Fibroblast of skin of abdomen (primary cell): ENCODE data around the gene KCNQ1OT1.
"Not testable (repeated sequence)": the region's sequence is repeated elsewhere in the genome, so short reads cannot be mapped to it uniquely, and the experiment has no call there.

ENCODE experiments used
- DNase-seq: peaks from one replicate; pipeline ENCODE4 v3.0.0-alpha.2; 2013

KCNQ1OT1 gene

DNA sequence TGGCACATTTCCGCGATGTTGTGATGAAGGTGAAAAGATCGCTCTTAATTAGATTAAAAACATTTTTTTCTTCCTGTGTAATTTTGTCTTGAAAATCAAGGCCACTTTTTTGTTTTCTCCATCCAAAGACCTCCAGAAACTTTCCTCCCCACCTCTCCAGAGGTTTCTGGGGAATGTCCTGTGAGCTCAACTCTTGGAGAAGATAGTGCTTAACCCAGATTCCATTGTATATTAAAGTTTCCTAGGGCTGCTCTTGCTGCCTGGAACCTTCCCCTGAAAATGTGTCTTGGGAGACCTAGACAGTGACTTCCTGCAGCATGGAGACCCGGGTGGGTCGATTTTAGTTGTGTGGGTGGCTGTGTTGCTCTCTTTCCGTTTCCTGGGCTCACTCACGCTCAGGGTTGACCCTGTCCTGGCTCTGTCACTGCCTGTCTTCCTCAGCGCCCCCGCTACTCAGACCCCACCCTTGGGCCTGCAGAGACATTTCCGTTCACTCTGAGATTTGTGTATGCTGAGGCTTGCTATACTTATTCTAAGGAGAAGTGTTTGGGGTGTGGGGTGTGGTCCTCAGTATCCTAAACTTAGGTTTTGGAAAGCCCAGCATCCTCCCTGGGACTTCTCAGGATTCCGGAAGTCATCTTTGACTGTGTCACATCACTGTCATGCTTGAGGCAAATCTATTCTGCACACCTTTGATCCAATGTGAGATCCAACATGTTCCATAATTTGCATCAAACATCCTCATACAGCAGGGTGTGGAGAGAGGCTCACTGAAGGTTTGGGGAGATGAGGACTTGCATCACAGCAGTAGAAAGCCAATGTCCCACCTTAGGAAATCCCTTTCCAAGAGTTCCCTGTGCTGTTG, 47.2 kb downstream of the KCNQ1OT1 start:
- no peak for DNase-seq

DNA sequence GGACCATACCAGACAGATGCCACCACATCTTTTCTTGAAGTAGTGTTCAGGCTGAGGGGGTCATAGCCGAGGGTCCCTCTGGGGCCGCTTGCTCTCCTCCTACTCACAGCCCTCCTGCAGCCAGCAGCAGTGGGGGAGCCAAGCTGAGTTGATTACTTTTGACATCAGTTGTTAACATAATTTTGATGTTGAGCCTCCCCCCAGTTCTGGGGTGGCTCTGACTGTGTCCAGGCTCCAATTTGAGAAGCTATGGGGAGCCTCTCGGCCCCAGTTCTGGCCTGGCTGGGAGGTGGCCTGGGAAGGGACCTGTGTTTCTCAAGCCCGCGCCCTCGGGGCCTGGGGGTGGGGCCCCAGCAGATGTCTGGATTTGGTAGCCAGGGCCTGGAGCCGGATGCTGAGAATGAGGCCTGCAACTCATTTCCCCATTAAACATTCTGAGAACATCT, 47.9 kb downstream of the KCNQ1OT1 start:
- DNase-seq = no peak

GRCh38 chr11:2651054-2651617, 48.7 kb downstream of the KCNQ1OT1 start:
- no peak for DNase-seq

DNA sequence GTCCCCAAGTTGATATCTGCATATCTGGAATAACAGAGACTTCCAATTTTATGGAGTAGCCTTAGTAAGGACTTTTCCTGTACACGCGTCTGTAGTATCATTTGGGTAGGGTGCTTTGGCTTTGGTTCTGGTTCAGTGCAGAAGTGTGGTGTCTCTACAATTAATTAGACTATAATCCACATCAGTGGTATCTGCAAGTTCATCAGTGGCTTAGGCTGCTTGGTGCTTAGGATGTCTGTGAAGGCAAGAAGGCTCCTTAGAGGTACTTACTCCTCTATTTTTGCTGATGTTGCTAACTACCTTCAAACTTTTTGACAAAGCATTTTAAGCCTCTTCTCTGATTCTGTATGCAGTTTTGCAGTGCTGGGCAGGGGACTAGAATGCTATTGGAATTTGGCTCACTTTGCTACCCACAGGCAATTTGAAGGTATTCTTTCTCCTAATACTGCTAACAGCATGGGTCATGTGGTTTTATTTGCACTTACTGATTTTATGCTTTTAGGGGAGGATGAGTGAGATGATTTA, 49.4 kb downstream of the KCNQ1OT1 start:
- no peak for DNase-seq

DNA sequence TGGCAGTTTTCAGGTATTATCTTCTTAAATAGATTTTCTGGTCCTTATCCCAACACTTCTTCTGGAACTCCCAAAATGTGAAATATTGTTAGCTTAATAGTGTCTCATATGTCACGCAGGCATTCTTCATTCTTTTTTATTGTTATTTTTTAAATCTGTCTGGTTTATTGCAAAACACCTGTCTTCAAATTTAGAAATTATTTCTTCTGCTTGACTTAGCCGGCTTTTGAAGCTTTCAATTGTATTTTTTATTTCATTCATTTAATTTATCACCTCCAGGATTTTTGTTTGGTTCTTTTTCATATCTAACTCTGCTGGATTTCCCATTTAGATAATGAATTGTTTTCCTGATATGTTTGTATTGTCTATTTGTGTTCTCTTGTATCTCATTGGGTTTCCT, 49.9 kb downstream of the KCNQ1OT1 start:
- DNase-seq = no peak

DNA sequence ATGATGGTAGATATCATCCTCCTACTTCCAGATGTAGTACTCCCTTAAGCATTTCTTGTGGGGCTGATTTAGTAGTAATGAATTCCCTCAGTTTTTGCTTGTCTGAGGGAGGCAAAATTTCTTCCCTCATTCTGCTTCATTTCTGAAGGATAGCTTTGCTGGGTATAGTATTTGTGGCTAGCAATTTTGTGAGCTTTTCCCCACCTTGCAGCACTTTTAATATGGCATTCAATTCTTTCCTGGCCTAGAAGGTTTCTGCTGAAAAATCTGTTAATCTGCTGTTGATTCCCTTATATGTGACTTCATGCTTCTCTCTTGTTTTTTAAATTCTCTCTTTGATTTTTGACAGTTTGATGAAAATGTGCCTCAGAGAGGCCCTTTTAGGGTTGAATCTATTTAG, 50.4 kb downstream of the KCNQ1OT1 start:
- no peak for DNase-seq

DNA sequence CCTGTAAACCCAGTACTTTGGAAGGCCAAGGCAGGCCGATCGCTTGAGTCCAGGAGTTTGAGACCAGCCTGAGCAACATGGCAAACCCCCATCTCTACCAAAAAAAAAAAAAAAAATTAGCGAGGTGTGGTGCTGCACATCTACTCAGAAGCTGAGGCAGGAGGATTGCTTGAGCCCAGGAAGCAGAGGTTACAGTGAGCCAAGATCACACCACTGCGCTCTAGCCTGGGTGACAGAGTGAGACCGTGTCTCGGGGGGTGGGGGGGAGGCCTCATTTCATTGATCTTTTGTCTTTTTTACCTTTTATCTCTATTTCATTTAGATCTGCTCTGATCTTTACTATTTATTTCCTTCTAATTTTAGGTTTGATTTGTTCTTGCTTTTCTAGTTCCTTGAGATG, 51.8 kb downstream of the KCNQ1OT1 start:
- no peak for DNase-seq

DNA sequence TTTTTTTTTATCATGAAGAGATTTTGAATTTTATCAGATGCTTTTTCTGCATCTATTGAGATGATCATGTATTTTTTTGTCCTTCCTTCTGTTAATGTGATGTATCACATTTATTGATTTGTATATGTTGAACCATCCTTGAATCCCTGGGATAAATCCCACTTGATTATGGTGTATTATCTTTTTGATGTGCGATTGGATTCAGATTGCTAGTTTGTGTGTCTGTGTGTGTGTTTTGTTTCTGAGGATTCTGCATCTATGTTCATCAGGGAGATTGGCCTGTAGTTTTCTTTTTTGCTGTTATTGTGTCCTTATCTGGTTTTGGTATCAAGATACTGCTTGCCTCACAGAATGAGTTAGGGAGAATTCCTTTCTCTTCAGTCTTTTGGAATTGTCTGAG, 52.6 kb downstream of the KCNQ1OT1 start:
- no peak for DNase-seq

DNA sequence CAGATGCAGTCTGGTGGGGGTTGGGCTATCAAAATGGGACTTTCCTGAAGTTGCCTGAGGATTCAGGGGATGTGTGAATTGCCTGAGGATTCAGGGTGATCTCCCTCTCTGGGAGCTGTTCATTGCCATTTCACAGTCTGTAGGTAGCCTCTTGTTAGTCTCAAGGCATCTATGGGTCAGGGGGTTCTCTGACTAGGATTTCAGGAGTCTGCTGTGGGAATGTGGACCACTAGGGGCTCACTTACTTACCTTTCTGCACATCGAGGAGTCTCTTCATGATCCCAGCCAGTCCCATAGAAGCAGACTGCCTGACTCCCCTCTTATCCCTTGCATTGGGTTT, 54.0 kb downstream of the KCNQ1OT1 start:
- no peak for DNase-seq

DNA sequence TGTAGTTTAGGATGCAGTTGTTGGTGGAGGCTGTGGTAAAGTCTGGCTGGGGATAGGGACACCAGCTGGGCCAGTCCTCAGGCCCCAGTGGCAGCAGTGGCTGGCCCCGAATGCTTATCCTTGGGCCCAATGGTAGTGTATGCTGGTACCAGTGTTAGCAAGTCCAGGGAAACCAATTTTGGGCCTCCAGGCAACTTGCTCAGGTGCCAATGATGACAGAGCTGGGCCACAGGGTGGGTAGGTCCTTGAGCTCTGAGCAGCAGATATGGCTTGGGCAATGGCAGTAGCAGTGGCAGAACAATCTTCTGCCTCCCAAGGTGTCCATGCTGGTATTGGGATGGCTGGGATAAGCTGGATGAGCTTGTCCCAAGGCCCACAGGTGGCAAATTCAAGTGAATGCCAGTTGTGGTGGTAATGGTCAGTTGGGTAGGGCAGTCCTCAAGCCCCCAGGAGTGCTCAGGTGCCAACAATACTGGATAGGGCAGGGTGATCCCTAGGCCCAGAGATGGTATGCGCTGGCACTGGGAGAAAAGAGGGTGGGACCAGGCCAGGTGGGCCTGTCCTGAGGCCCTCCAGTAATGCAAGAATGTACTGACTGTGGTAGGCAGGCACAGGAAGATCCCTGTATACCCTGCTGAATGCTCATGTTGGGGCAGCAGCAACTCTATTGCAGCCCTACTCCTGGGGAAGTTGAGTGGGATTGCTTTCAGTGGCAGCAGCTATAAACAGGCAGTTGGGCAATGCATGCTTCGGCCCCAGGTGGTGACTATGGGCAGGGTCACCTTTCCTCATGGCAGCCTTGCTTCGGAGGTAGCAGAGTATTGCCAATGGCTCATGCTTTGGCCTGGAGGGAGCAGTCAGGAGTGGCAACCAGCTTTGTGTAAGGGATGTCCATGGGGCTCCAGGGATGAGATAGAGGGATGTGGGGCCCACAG, 54.7 kb downstream of the KCNQ1OT1 start:
- no peak for DNase-seq

GRCh38 chr11:2643746-2644145, 56.0 kb downstream of the KCNQ1OT1 start:
- DNase-seq = no peak

DNA sequence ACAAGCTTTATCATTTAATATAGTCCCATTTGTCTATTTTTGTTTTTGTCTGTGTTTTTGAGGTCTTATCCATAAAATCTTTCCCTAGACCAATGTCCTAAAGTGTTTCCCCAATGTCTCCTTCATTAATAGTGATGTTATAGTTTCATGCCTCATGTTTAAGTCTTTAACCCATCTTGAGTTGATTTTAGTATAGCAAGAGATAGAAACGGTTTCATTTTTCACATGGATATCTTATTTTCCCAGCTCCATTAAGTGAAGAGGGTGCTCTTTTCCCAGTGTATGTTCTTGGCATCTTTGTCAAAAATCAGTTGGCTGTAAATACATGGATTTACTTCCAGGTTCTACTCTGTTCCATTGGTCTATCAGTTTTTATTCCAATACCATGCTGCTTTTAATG, 58.2 kb downstream of the KCNQ1OT1 start:
- no peak for DNase-seq

DNA sequence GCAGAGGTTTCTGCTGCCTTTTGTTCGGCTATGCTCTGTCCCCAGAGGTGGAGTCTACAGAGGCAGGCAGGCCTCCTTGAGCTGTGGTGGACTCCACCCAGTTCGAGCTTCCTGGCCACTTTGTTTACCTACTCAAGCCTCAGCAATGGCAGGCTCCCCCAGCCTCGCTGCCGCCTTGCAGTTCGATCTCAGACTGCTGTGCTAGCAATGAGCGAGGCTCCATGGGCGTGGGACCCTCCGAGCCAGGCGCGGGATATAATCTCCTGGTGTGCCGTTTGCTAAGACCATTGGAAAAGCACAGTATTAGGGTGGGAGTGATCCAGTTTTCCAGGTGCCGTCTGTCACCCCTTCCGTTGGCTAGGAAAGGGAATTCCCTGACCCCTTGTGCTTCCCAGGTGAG, 60.0 kb downstream of the KCNQ1OT1 start:
- not testable (repeated sequence) for DNase-seq

- no peak for DNase-seq
These were observed 68.6 kb downstream of the KCNQ1OT1 start for GRCh38 chr11:2631161-2631560.

DNA sequence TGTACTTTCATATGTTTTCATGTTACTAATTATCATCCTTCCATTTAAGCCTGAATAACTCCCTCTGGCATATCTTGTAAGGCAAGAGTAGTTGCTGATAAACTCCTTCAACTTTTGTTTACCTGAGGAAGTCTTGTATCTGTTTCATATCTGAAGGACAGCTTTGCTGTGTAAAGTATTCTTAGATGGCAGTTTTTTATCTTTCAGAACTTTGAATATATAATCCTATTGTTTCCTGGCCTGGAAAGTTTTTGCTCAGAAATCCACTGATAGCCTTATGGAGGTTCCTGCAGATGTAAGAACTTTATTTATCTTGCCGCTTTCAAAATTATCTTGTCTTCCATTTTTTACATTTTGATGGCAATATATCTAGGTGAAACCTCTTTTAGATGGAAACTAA, 69.1 kb downstream of the KCNQ1OT1 start:
- no peak for DNase-seq

DNA sequence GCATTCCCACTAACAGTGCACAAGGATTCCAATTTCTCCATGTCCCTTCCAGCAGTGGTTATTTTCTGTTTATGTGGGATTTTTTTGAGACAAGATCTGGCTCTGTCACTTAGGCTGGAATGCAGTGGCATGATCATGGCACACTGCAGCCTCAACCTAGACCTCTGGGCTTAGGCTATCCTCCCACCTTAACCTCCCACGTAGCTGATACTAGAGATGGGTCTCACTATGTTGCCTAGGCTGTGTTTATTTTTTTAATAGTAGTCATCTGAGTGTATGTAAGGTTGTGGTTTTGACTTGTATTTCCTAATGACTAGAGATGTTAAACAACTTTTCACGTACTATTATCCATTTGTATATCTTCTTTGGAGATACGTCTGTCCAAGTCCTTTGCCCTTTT, 74.6 kb downstream of the KCNQ1OT1 start:
- no peak for DNase-seq

DNA sequence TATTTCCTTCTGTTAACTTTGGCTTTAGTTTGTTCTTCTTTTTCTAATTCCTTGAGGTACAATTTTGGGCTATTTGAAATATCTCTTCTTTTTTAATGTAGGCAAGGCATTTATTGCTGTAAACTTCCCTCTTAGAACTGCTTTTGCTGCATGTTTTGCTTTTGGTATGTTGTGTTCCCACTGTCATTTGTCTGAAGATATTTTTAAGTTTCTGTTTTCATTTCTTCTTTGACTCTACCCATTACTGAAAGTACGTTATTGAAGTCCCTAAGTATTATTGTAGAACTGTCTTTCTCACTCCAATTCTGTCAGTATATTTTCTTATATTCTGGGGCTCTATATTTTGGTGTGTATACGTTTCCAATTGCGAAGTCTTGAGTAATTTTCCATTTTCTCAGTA, 77.9 kb downstream of the KCNQ1OT1 start:
- no peak for DNase-seq

GRCh38 chr11:2612884-2613571, 86.8 kb downstream of the KCNQ1OT1 start:
- DNase-seq = no peak

- no peak for DNase-seq
These were observed 90.4 kb downstream of the KCNQ1OT1 start for GRCh38 chr11:2609345-2609744.

DNA sequence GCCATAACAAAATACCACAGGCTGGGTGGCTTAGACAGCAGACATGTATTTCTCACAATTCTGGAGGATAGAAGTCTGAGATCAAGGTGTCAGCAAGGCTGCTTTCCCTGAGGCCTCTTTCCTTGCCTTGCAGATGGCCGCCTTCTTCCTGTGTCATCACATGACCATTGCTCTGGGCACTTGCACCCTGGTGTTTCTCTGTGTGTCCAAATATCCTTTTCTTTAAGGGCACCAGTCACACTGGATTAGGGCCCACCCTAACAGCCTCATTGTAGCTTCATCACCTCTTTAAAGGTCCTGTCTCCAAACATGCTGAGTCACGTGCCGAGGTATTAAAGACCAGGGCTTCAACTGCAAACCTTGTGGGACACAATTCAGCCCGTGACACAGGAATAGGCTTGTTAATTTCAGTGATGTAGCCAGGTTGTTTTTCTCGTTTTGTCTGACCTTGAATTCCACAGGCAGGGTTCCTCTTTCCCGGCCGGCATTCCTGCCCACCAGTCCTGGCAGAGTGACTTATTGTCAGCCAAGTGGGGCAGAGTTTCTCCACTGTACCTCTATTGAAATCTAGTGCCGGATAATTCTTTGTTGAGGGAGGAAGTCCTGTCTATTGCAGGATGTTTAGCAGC, 100.1 kb downstream of the KCNQ1OT1 start:
- DNase-seq = no peak

- no peak for DNase-seq
These were observed 104.6 kb downstream of the KCNQ1OT1 start for GRCh38 chr11:2595204-2595603.

GRCh38 chr11:2594267-2594666, 105.5 kb downstream of the KCNQ1OT1 start:
- no peak for DNase-seq
